NAMALWA (cell line): ENCODE results near the gene S100A4.
"Not testable (repeated sequence)": the region's sequence is repeated elsewhere in the genome, so short reads cannot be mapped to it uniquely, and the experiment has no call there.

Experiments used
- DNase-seq: peaks from one replicate; pipeline ENCODE4 v3.0.0-alpha.2; 2015; ENCODE audit warnings: low spot score

The S100A4 gene

DNA sequence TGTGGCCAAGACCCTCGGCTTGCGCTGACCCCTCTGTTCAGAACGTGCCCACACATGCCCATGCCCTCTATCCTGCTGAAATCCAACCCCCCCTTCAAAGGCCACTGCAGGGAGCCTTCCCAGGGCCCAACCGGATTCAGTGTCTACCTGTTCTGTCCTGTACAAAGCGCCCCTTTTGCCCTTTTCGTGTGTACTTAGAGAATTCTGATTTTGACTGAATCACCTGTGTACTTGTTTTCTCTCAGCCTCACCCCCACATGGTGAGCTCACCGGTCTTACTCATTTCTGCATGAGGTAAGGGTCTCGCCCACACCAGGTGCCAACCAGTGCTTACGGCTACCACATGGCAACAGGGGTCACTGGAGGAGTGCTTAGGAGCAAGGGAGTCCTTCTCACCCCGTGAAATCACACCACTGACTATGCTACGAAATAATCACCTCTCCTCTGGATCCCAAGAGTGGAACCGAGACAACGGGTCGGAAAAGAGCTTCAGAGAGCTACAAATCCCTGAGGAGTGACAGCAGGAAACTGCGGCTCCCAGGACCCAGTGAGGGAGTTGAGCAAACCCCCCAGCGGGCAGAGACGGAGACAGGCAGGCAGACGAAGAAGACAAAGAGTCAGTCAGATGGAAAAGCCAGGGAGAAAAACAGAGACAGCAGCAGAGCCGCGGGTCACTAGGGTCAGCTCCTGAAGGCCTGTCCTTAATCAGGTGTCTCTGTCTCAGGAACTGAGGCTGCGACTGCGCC is 22.2 kb upstream of the S100A4 start:
- DNase-seq, result peak; percentile 35

DNA sequence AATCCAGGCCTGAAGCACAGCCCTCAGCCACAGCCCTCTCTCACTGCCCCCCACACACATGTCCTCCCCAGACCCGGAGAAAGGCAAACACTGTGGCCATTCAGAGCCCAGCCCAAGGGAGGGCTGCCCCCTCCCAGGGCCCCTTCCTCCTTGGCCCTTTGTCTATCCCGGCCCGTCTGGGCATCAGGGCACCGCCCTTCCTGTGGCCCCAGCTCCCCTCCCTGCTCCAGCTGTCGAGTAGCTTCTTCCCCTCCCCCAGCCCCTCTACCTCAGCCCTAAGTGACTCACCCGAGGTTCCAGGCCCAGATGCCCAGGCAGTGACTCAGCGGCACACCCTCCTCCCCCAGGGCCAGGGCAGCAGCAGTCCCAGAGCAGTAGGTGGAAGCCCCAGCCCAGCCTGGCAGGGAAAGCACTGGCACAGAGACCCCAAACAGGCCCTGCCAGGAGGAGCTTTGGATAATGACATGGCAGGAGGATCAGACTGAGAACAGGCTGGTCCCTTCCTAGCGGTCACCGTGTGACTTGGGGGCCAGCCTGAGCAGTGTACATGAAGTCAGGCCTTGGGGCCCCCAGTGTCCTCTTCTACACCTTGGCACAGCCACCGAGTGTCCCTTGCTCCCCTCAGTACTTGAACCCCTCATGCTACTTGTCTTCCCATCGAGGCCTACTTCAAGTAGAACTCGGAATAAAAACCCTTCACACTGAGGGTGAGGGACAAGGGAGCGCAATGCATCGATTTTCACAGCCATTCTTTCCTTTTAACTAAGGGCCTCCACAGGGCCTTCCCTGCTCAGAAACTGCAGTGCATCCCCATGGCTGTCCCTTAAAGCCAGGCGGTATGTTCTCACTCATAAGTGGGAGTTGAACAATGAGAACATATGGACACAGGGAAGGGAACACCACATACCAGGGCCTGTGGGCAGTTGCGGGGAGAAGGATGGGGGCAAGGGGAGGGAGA is 21.1 kb upstream of the S100A4 start:
- peak; percentile 42 for DNase-seq

DNA sequence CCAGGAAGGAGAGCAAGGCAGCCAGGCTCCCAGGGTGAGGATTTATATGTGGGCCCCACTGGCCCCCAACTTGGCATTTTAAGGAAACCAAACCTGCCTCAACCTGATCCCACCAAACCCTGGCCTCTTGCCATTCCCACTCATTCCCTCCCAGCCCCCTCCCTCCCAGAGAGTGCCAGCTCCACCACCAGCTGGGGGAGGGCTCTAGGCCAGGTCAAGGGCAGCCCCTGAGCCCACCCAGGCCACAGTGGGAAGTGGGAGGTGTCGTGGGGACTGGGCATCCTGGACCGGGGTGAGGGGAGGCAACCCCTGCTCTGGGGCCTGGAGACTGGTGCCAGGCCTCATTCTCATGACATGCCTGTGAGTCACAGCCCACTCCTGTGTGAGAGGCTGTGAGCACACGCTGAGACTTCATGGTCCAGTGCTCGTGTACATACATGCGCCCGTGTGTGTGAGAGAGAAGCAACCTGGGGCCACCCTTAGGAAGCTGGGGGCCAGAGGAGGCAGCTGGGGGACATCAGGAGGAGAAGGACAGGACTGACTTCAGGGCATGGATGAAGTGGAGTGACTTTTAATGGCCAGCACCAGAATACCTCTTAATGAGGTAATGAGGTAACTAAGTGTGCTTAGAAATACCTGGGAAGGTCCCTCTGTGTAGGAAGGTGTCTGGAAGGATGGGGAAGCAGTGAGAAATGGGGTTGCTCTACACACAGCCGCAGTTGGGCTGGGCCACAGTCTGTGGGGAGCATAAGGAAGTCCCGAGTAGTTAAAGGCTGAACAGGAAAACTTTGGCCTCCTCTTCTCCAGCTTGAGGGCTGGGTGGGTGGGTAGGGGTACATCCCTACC is 20.1 kb upstream of the S100A4 start, which contains the start of gene S100A2:
Gene S100A2 (minus strand): TSS at position 316 of the 846 bp plus-strand sequence. CDS start 1,967 bp downstream, outside the sequence.
- peak; percentile 61 for DNase-seq

DNA sequence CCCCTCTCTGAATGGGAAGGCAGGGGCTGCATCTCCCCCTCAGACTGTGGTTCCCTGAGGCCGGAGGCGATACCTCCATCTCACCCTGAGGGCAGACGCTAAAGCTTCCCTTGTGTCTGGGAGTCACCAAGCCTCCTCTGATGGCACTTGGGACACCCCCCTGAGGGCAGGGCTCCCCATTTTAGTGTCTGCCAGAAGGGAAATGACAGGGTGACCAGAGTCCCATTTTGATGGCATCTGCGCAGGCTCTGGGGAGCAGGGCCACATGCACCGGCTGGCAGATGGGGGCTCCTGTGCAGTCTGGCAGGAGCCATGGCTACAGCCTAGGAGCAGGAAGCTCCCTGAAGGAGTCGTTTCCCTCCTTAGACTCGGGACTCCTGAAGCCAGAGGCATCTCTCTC is 18.4 kb upstream of the S100A4 start:
- DNase-seq, result no peak

DNA sequence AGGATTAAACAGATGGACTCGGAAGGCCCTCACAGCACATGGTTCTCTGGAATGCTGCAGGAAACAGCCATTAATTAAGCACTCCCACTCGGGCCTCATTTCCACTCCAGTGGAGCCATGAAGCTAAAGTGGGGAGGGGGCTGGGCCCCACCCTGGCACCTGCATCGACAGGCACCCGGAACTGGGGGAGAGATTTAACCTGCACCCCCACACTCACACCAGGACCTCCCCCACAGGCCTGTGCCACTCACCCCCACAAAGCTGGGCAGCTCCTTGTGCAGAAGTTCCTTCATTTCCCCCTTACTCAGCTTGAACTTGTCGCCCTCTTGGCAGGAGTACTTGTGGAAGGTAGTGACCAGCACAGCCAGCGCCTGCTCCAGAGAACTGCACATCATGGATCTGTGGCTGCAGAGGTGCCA is 17.9 kb upstream of the S100A4 start:
- DNase-seq, result no peak

DNA sequence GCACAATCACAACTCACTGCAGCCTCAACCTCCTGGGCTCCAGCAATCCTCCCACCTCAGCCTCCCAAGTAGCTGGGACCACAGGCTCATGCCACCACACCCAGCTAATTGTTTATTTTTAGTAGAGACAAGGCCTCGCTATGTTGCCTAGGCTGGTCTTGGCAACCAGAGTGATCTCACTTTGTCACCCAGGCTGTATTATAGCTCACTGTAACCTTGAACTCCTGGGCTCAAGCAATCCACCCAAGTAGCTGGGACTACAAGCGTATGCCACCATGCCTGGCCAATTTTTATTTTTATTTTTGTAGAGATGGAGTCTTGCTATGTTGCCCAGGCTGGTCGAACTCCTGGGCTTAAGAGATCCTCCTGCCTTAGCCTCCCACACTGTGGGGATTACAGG is 16.4 kb upstream of the S100A4 start:
- not testable (repeated sequence) for DNase-seq

DNA sequence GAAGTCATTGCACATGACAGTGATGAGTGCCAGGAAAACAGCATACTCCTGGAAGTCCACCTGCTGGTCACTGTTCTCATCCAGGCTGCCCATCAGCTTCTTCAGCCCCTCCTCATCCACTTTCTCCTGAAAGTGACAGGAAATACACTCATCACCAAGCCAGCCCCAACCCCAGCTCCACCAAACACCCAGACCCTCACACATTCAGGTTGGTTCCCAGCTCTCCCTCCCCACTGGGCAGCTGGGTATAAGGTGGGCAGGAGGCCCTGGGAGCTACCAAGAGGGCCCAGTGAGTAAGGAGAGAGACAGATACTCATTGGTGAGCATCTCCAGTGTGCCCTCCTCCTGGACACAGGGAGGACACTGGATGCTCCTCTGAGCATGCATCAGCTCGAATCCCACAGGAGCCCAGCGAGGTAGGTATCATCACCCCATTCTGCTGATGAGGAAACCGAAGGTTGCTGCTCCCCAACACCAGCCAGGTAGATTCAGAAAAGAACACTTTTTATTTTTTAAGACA is 15.9 kb upstream of the S100A4 start:
- no peak for DNase-seq

DNA sequence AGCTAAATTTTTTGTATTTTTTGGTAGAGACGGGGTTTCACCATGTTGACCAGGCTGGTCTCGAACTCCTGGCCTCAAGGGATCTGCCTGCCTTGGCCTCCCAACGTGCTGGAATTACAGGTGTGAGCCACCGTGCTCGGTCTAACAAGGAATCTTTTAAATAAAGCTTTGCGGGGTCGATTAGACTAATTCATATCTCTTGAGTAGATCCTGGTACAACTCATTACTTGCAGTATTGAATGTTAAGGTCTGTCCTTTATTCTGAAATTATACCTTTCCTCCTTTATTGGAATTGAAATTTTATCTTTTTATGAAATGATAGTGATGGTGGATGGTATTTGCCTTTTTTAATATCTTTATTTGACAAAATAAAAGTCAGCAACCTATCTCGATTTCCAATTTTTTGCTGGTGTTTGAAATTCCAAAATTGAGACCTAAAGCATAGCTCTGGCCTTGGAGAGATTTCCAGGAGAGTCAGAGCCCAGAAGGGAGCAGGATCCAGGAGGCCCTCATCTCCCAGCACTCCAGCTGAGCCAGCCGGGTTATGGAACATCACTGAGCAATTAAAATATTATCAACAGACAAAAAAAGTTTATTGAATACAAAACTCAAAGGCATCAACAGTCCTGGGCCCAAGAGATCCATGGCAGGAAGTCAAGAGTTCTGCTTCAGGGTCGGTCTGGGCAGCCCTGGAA is 15.3 kb upstream of the S100A4 start:
- DNase-seq, result no peak

DNA sequence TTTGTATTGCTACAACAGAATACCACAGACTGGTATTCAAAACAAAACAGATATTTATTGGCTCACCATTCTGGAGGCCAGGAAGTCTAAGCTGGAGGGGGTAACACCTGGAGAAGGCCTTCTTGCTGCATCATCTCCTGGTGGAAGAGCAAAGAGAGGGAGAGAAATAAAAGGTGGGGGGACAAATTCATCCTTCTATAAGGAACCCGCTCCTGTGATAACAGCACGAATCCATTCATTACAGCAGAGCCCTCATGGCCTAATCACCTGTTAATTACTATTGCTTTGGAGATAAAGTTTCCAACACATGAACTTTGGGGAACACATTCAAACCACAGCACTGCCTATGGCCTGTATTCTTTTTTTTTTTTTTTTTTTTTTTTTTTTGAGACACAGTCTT is 14.6 kb upstream of the S100A4 start:
- DNase-seq, result no peak

DNA sequence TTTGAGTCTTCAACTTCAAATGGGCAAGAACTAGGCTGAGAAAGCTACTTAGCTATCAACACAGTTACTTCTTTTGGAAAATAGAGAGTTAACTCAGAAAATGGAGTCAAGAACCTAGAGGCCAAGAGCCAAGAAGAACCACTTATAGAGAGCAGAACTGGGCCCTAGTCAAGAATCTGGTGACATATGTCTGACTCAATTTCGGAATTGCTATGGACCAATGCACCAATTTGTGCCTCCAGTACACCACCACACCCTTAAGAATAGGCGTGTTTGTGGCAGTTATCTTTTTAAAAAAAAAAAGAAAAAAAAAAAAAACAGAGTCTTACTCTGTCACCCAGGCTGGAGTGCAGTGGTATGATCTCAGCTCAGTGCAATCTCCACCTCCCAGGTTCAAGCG is 12.3 kb upstream of the S100A4 start:
- DNase-seq, result no peak

DNA sequence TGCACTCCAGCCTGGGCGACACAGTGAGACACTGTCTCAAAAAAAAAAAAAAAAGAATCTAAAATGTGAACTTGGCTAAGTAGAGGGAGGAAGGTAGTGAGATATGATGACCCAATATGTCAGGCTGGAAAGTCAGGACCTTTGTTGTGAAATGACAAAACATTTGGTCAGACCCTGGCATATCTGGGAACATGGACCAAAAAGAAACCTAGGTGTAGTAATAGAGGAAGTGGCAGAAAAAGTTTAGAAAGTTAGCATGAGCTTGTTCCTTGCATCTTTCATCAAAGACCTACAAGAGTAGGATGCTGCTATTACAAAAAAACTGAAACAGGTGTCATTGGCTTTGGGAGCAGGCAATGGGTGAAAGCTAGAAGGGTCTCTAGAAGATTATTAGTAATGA is 10.7 kb upstream of the S100A4 start:
- DNase-seq, result no peak

DNA sequence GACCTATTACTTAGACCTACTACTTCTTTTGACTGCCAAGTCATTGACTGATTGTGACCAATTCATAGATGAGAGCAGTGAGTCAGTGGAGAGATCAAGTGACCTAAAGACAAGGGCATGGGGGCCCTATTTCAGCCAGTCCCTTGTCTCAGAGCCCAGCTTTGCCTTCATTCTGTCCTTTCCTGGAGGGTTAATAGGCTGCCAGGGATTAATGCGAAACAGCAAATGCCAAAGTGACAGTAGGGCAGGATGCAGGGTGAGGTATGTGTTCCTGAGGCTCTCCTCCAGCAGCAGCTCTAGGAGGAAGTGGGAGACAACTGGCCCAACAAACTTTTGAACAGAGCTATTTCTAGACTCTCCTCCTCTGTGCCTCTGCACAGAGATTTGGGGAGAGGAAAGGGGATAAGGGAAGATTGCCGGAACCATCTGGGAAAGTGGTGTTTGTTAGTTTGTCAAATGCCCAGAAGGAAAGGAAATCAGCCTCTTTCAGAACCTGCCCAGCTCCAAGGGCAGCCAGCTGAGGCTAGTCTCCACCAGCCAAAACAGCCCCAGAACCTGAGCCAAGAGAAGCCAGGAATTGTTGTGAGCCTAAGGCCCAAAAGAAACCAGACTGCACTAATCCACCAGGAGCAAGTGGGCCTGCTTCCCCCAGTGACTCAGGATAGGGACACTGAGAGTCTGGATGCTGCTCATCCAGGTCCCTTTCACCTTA is 8.4 kb upstream of the S100A4 start:
- DNase-seq, result no peak

DNA sequence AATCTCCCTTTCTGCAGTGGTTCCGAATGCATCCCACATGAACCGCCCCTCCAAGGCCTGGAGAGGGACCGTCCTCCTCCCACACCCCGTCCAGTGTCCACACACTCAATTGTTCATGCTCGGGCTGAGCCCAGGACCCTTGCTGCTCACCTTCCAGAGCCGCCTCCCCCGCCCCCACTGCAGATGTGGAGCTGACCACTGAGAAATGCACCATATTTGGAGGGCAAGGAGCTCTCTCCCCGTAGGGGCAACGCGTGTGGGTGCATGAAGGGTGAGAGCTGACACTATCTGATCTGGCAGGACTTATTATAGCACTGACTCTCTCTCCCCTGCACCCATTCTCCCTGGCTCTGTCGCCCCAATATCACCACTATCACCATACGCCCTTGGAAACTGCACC is 7.5 kb upstream of the S100A4 start:
- no peak for DNase-seq

DNA sequence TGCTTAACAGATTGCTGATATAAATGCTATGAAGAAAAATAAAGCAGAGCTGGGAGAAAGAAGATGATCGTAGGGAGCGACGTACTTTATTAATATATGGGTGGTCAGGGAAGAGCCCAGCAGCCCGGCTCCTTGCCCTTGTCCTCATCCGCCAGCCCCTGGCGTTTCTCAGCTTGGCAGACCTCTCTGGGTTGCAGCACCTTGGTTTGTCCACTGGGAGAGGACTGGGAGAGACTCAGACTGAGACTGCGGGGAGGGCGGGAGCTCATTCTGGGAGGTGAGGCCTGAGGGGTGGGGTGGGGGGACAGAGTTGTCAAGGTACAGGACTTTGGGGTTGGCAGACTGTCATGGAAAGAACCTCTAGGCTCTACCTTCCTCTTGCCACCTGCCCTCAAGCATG is 6.7 kb upstream of the S100A4 start:
- no peak for DNase-seq

DNA sequence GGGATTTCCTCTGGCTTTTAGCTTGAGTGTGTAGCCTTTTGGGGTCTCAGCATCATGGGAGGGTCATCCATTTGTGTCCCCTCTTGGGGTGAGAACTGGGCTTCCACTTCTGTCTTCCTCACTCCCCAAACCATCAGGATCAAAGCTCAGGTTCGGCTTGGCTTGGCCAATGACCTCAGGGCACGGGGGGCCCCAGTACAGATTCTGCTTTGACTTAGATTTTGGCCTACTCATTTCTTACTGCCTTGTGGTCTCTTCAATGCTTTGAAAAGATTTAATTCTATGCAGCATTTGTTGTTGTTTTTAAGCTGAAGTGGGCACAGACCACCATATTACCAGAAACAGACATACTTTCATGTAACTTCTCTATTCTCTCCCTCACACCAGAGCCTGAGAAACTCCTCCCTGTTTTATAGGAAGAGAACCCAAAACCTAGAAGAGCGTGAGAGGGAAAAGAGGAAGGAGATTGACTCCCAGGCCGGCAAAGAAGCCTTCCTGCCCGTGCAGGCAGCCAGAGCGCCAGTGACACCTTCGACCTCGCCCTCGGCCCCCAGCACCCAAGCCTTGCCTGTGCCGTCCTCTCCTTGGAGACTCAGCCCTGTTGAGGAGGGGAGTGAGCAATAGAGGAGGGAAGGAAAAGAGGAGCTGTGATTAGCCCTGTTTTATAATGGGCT is 5.4 kb upstream of the S100A4 start:
- no peak for DNase-seq

DNA sequence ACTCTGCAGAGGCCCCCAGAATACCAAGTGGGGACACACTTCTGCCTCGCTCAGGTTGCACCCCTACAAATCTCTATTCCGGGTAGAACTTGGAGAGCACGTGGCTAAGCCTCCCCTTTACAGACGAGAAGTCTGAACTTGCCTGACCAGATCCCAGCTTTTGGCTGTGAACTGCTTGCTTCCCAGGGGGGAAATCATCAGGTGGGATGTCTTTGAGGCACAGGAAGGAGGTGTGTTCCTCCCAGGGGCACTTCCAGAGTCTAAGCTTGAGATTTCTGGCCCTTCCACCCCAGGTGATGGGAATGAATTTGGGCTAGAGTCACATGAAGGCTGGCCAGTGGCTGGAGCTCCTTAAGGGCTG is 4.8 kb upstream of the S100A4 start:
- no peak for DNase-seq

DNA sequence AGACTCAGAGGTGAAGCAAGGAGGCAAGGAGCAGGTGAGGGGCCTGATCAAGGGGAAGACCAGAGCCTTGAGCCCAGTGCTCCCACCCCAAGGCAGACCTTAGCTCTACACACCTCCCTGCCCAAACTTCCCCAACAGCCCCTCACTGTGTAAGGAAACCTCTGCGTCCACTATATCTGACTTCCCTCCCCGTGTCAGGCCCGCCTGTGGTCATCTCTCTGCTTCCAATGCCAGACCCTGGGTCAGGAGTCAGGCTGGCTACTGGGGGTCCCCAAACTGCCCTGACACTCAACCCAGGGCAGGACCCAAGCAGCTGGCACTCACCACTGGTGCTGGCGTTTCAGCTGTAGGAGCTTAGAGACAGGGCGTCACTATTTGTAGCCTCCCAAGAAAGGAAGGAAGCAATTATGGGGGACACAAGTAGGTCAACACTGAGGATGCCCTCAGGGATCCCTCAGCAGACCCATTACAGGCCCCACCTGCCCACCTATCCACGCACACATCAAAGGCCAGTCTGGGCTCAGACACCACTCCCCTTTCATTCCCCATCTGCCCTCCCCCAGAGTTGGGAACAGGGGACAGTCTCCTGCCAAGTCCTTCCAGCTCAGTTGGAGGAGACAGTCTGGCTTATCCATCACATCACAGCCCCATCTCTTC is 4.3 kb upstream of the S100A4 start:
- no peak for DNase-seq

DNA sequence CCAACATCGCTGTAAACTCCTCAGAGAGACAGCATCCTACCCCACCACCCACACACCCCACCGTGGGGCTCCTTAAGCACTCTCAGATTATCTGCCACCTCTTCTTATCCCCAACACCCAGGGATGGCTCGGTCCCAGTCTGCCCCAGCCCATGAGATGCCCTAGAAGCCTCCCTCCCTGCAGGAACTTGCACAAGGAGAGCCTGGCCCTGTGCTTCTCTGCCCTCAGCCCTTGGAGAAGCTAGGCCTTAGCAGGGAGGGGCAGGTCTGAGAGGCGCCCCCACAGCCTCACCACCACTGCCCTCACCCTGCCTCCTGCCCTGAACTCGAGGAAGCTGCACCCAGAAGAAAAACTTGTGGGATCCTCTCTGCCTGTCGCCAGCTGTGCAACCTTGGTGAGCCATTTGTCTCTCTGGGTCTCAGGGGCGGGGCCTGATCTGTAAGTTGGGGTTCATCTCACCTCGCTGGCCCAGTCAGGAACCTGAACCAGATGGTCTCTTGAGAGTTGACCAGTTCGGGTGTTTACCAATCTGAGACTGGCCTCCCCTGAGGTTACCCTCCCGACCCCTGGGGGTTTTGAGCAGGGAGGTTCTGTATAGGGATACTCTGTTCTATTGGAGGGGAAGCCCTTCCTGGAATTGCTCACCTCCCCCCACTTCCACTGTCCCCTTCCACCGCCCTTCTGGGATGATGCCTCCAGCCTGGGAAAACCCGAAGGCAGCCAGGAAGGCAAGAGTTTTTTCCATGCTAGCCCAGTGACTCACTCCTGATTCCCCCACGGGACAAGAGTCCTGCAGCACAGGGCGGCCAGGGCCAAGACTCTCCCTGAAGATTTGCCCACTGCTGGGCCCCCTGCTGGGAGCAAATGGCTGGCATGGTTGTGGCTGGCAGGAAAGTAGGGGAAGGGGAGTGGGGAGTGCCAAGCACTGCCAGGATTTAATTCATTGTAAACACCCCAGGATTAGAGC is 3.4 kb upstream of the S100A4 start, which contains the start of gene S100A3:
Gene S100A3 (minus strand): TSS at position 537 of the 967 bp plus-strand sequence. CDS start 773 bp downstream, outside the sequence.
- DNase-seq, result no peak
